OCI-M2 (cell line): ENCODE data around the gene PEAK3.

Source experiments
- DNase-seq: peaks from one replicate; lab custom pipeline; 2025; ENCODE audit not compliant: unreplicated experiment; lab: John Stamatoyannopoulos, UW

PEAK3 gene

DNA sequence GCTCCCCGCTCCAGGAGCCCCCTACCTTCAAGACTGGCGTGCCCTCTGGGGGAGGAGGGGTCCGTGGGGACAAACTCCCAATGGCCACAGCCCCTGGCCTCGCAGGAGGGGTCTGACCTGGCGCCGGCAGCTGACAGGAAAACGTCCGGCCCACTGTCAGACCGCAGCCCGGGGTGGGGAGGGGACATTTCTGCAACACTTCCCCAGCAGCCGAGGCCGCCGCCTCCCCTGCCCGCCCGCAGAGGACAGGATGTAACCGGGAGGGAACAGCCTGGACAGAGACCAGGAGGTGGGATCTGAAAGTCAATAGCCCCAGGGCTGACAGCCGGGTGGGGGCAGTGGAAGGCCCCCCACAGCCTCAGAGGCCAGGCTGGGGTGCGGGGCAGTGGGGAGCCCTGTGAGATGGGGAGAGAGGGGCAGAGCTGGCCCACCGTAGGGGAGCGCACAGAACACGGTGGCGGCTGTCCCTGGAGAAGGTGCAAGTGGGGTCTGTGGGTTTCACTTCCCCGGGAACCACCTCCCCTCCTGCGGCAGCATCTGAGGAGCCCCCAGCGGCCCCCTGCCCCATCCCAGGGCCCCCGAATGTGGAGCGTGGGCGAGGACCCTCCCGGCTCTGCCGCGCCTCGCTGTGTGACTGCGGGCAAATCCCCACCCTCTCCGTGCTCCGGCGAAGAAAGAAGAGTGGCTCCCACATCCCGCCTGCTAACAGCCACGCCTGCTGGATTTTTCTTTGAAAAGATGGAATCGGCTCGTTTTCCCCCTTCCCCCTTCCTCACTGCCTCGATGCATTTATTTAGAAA is at the start of gene PEAK3:
Gene PEAK3, minus strand, starts transcription at position 114 of the 800 bp plus-strand sequence. CDS start 1,244 bp downstream, outside the sequence.
- no peak for DNase-seq

DNA sequence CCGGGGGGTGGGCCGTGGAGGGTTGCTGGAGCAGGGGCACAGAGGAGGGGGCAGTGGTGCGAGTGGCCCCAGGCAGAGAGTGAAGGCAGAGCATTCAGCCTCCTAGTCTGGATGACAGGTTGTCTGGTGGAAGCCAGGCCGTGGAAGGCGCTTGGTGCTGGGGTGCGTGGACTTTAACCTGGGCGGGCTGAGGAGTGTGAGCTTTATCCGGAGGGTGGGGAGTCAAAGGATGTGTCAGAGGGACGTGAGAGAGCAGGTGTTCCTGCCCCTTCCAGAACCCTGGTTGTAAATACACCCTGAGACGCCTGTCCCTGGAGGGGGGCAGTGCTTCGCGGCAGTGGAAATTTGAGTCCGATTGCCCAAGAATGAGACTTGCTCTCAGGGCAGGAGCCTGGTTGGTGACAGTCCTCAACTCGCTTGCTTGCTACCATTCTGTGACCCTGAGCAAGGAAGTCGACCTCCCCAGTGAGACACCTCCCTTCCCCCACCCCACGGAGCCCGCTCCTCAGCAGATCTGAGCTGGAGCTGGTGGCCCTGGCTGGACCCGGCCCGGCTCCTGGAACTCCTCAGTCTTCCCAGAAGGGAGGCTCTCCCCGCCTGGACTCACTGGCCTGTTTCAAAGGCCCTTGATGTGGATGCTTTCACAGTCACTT is 48.8 kb upstream of the PEAK3 start:
- DNase-seq: no peak

DNA sequence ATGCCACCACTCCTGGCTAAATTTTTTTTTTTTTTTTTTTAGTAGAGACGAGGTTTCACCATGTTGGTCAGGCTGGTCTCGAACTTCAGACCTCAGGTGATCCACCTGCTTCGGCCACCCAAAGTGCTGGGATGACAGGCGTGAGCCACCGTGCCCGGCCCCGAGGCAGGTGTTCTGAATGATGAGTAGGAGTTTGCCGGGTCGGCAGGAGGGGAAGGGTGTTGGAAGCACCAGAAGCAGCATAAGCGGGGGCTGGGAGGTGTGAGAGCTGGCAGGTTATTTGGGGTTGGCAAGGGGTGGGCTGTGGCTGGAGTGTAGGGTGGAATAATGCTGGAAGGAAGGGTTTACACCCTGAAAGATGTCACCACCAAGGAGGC is 48.3 kb upstream of the PEAK3 start:
- no peak for DNase-seq

GRCh38 chr19:2329501-2329916 is 47.5 kb upstream of the PEAK3 start:
- no peak for DNase-seq

GRCh38 chr19:2329149-2329478 is 47.1 kb upstream of the PEAK3 start:
- DNase-seq: no peak

DNA sequence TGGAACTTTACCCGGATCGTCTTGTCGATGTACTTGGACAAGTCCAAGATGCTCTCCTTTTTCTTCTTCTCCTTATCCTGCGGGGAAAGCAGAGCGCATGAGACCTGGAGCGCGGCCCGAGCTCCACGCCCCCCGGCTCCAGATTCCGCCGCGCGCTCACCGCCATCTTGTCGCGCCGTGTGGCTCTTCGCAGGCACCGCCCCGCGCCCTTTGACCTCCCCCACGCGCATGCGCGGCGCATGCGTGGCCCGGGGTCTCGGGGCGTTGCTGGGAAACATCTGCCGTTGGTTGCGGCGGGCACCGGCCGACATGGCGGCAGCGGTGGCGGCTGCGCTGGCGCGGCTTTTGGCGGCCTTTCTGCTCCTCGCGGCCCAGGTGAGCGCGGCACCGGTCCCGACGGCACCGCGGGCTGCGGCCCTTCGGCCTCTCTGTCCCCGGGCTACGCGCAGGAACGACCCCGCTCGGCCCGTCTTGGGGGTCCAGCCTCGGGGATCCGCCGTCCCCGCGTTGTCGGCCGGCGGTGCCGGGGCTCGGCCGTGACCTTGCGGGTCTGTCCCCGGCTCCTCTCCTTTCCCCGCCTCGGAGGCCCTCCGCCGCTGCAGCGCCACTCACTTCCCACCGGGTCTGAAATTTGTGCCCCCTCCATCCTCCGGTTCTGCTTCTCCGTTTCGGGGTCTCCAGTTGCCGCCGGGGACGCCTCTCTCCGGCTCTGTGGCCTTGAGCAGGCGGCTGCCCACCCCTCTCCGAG is 46.6 kb upstream of the PEAK3 start, which contains the start of the genes LSM7 and SPPL2B:
Gene LSM7, minus strand, starts transcription at position 186 of the 748 bp plus-strand sequence. Its CDS starts 20 bp downstream, at position 166.
Gene SPPL2B, plus strand, starts transcription at position 284 of the 748 bp plus-strand sequence. Its CDS starts 26 bp downstream, at position 310.
- DNase-seq: no peak

DNA sequence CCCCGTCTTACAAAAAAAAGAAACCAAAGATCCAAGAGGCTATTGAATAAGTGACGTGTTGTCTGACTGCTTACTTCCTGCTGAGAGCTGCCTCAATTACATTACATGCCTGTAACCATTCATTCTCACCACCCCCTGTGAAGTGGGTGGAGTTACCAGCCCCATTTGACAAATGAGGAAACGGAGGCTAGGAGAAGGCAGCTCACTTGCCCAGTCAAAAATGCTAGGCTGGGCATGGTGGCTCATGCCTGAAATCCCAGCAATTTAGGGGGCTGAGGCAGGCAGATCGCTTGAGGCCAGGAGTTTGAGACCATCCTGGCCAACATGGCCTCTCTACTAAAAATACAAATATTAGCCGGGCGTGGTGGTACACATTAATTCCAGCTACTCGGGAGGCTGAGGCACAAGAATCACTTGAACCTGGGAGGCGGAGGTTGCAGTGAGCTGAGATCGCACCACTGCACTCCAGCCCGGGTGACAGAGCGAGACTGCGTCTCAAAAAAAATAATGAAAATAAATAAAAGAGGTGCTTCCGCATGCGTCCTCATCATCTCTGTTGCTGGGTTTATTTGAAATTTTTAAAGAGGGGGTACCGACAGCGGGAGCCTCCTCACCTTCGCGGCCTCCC is 45.9 kb upstream of the PEAK3 start:
- no peak for DNase-seq

GRCh38 chr19:2326699-2327360 is 44.9 kb upstream of the PEAK3 start:
- no peak for DNase-seq

GRCh38 chr19:2325281-2326046 is 43.5 kb upstream of the PEAK3 start:
- no peak for DNase-seq

GRCh38 chr19:2324220-2324948 is 42.4 kb upstream of the PEAK3 start:
- DNase-seq: no peak

- no peak for DNase-seq
These were observed 41.7 kb upstream of the PEAK3 start for GRCh38 chr19:2323707-2324106.

DNA sequence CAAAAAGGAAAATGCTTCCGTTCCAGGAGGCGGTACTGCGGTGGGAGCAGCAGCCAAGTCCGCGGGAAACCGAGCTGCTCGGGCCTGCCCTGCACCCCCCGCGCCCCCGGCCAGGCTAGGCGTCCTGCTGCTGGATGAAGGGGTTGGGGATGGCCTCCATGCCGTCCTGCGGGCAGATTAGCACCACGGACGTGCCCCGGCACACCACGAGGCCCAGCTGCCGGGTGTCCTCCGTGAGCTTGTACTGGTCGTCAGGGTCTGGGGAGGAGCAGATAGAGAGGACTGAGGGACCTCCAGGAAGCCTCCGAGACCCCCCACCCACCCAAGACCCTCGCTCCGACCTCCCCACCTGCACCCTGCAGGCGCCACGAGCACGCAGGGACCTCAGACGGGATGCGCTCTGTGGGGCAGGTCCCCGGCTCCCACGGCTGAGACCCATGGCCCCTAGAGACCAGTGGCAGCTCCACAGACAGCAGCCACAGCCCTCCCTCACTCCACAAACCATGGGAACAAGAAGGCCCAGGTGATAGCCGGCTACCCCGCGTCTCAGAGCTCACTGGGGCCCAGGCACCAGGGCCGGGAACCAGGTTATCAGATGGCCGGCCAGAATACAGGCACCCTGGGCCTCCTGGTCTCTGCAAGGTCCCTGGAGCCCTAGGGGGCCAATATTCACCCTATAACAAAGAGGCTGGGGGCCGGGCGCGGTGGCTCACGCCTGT is 39.7 kb upstream of the PEAK3 start:
- DNase-seq: no peak

- DNase-seq: no peak
These were observed 39.0 kb upstream of the PEAK3 start for GRCh38 chr19:2320939-2321338.

DNA sequence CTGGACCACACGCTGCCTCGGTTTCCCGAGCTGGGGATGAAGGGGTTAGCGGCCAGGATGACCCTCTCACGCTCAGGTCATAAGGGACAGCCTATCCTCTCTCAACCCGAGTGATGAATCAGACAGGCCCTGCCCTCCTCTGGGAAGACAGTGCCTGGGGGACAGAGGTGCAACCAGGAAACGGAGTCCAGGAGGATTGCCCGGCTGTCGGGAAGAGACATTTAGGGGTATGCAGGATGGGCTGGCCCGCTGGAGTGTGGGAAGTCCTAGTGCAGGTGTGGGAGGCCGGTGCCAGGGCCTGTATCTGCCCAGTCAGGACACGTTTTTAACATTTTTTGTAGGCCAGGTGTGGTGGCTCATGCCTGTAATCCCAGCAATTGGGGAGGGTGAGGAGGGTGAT is 38.1 kb upstream of the PEAK3 start:
- no peak for DNase-seq

DNA sequence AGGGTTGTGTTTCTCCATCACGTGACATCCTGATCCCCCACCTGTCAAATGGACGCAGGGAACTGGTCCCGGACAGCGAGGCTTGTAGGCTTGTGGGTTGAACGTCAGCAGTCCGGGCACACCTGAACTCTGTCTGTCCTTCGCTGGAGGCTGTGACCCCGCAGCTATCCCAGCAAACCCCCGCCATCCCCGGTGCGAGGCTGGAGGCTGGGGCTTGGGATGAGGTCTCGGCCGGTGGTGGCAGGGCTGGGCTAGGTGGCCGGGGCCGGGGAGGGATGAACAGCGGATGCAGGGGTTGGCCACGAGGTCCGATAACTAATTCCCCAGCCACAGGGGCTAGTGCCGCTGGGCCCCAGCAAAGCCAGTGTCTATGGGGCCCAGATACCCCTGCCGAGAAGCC is 37.6 kb upstream of the PEAK3 start:
- no peak for DNase-seq

- no peak for DNase-seq
These were observed 36.9 kb upstream of the PEAK3 start for GRCh38 chr19:2318923-2319322.

GRCh38 chr19:2317756-2318155 is 35.8 kb upstream of the PEAK3 start:
- DNase-seq: no peak

DNA sequence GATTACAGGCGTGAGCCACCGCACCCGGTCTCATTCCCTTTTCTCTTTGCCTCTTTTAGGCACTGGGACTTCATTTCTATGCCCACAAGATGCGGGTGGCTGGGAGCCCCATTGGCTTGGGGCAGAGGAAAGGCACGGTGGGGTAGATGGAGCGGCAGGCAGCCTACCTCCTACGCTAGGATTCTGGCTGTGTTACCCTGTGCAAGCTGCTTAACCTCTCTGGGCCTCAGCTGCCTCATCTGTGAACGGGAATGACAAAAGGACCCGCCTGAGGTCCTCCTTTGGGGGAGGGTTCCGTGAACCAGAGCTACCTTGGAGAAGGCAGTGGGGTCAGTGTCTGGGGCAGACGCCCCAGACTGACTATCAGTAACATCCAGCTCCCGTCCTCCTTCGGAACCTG is 35.3 kb upstream of the PEAK3 start:
- no peak for DNase-seq
